Measurements from ENCODE around the gene ILF3.
A peak's percentile ranks its signal among the peaks of the same experiment; 100 is the strongest.

The ILF3 gene

GRCh38 chr19:10653732-10654609, at the start of gene ILF3:
Gene ILF3, plus strand, starts transcription at chr19:10654346. Its CDS starts 16,260 bp downstream, at chr19:10670606.
- peak; percentile 99 for DNase-seq

- DNase-seq, result peak; percentile 38 to 47
Measured at GRCh38 chr19:10604460-10604980, 49.6 kb upstream of the ILF3 start.

GRCh38 chr19:10611907-10612306, 42.2 kb upstream of the ILF3 start:
- no peak for DNase-seq

DNA sequence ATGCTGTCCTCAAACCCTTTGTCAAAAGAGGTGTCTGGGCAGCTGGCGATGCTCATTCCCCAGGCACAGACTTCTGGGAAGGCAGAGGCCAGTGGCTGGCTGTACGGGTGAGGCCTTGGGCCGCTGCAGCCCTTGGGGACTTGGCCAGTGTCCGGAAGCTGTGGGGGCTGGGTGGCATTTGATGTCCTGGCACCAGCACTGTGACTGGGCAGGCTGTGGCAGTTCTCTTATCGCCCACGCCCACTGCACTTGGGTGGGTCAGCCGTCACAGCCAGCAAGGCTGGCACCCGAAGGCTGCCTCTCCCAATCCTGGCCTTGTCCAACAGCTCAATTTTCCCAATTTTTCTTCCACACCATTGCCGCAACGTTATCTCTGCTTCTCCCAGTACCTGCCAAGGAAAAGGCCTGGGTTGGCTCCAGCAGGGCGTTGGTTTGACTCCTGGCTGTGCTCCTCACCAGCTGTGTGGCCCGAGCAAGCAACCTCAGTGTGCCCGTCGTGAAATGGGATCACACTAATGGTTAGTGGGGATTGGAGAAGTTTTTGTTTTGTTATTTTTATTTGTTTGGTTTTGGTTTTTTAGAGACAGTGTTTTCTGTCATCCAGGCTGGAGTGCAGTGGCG, 41.5 kb upstream of the ILF3 start:
- DNase-seq, result no peak

DNA sequence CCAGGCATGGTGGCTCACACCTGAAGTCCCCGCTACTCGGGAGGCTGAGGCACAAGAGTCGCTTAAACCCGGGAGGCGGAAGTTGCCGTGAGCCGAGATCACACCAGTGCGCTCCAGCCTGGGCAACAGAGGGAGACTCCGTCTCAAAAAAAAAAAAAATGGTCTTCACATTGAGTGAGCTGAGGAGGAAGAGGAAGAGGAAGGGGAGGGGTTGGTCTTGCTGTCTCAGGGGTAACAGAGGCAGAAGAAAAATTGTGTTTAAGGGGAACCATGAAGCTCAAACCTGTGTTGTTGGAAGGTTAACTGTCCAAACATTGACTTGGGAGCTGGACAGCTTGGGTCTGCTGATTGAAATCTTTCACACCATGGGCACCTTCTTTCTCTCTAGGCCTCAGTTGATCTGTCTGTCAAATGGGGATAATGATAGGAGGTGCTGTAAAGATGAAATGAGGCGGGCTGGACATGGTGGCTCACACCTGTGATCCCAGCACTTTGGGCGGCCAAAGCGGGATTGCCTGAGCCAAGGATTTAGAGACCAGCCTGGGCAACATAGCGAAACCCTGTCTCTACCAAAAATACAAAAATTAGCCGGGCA, 38.6 kb upstream of the ILF3 start:
- no peak for DNase-seq

GRCh38 chr19:10617409-10618121, 36.6 kb upstream of the ILF3 start:
- DNase-seq, result no peak

DNA sequence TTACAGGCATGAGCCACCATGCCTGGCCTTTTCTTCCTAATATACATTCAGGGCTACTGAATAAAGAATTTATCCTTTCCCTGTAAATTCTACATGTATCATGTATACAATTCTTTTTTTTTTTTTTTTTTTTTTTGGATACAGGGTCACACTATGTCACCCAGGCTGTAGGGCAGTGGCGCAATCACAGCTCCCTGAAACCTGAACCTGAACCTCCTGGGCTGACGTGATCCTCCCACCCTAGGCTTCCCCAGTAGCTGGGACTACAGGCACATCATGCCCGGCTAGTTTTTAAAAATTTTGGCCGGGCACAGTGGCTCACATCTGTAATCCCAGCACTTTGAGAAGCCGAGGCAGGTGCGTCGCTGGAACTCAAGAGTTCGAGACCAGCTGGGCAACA, 35.3 kb upstream of the ILF3 start:
- no peak for DNase-seq

- DNase-seq, result no peak
Measured at GRCh38 chr19:10620786-10621185, 33.4 kb upstream of the ILF3 start.

- no peak for DNase-seq
Measured at GRCh38 chr19:10621966-10622365, 32.2 kb upstream of the ILF3 start.

GRCh38 chr19:10624585-10624984, 29.6 kb upstream of the ILF3 start:
- no peak for DNase-seq

GRCh38 chr19:10625003-10625761, 29.0 kb upstream of the ILF3 start, which contains the start of gene SLC44A2:
Gene SLC44A2, plus strand, starts transcription at chr19:10625553. Its CDS starts 81 bp downstream, at chr19:10625634.
- DNase-seq, result no peak

DNA sequence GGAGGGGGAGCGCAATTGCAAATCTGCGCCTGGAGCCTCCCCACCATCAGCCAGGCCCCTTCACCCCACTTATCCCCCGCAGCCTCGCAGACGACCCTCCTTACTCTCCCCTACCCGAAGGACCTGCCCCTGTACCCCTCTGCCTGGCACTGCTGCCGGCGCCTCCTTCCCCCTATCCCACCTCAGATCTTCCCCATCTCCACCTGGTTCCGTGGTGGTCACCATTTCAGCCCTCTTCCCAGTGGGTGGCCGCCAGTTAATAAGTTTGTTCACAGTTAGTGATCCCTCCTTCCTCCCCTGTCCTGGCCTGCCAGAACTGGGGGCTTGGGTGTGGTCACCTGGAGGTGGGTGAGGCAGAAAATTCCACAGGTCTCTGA, 28.4 kb upstream of the ILF3 start:
- no peak for DNase-seq

DNA sequence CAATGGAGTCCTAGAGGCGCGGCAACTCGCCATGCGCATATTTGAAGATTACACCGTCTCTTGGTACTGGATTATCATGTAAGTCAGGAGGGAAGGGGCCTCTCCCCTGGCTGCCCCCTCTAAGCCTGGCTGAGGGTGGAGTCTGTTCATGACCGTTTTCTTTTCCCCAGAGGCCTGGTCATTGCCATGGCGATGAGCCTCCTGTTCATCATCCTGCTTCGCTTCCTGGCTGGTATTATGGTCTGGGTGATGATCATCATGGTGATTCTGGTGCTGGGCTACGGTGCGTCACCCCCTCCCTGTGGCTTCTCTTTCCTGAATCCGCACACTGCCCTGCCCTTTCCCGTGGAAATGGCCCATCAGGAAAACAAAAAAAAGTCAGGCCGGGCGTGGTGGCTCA, 22.3 kb upstream of the ILF3 start:
- no peak for DNase-seq

DNA sequence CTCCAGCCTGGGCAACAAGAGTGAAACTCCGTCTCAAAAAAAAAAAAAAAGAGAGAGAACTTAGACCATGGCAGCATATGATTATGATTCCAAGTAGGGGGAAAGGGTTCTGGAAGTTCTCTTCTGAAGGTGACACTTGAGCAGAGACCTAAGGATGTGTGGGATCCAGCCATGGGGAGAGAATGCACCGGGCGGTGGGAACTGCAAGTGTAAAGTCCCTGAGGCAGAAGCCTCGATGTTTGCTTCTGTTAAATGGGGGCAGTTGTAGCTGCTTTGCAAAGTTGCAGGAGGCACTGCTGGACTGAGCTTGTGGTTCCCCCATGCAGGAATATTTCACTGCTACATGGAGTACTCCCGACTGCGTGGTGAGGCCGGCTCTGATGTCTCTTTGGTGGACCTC, 19.7 kb upstream of the ILF3 start:
- no peak for DNase-seq

- no peak for DNase-seq
Measured at GRCh38 chr19:10634963-10635362, 19.2 kb upstream of the ILF3 start.

DNA sequence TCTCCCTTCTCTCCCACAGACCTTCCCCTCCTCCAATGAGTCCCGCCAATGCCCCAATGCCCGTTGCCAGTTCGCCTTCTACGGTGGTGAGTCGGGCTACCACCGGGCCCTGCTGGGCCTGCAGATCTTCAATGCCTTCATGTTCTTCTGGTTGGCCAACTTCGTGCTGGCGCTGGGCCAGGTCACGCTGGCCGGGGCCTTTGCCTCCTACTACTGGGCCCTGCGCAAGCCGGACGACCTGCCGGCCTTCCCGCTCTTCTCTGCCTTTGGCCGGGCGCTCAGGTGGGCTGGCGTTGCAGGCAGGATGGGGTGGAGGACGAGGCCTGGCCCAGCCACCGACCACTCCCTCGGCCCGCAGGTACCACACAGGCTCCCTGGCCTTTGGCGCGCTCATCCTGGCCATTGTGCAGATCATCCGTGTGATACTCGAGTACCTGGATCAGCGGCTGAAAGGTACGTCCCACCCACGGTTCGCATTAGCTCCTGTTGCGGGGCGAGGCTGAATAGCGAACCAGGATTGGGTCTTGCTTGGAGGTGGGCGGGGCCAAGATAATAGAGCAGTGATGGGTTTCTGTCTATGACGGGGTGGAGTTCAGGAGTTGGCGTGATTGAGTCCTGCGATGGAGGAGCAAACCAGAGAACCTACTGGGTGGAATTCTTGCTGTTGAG, 17.7 kb upstream of the ILF3 start:
- no peak for DNase-seq

DNA sequence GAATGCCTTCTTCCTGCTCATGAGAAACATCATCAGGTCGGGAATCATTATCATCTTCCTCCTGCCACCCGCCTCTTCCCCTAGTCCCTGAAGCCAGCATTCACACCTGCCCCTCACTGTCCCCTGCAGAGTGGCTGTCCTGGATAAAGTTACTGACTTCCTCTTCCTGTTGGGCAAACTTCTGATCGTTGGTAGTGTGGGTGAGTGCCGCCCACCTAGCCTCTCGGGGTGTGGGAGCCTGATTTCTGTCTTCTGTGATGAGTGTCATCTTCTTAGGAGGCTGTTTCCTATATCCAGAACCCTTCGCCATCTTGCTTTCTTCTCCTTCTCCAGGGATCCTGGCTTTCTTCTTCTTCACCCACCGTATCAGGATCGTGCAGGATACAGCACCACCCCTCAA, 16.3 kb upstream of the ILF3 start:
- DNase-seq, result no peak

DNA sequence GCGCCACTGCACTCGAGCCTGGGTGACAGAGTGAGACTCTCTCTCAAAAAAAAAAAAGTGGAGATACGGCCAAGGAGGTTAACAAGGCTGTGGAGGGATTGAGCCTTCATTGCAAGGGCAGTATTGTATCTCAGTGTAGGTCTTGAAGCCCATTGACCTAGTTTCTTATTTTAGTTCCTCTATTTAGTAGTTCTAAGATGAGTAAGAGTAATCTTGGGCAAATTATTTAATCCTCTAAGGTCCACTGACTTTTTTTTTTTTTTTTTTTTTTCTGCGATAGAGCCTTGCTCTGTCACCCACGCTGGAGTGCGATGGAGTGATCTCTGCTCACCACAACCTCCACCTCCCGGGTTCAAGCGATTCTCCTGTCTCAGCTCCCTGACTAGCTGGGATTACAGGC, 14.3 kb upstream of the ILF3 start:
- no peak for DNase-seq

GRCh38 chr19:10640361-10640760, 13.8 kb upstream of the ILF3 start:
- no peak for DNase-seq

DNA sequence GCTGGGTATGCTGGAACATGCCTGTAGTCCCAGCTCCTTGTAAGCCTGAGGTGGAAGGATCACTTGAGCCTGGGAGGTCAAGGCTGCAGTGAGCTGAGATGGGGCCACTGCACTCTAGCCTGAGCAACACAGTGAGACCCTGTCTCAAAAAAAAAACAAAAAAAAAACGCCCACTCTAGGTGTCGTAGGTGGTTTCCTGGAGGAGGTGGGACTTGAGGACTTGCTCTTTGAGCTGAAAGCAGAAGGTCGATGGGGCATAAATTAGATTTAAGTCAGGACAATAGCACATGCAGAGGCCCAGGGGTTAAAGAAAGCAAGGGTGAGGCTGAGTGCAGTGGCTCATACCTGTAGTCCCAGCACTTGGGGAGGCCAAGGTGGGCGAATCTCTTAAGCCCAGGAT, 12.9 kb upstream of the ILF3 start:
- DNase-seq, result no peak

- DNase-seq, result no peak
Measured at GRCh38 chr19:10642473-10643171, 11.5 kb upstream of the ILF3 start.

All from activated T-cell treated with anti-CD3 and anti-CD28 coated beads, Interleukin-2, amount 50 U/mL, for 48 hours (primary cell).